ENCODE data around the gene VSTM1.

DNA sequence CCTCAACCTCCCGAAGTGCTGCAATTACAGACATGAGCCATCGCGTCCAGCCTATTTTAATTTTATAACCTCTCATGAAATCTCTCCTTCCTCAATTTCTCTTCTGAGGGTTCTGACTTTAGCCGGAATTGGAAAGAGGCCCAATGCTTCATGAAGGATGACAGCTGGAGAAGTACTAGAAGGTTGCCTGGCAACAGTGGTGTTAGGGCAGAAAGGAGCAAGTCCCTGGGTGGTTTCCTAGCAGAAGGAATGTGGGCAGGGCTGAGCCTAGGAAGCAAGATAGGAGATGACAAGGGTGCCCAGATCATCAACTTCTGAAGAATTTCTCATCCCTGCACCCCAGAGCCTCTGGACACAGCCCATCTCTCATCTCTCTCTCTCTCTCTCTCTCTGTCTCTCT is 46.4 kb downstream of the VSTM1 start:
- TF ChIP-seq POLR2A (IDR thresholded peaks at IDR 0.05): no peak
- TF ChIP-seq, protein P1, sequence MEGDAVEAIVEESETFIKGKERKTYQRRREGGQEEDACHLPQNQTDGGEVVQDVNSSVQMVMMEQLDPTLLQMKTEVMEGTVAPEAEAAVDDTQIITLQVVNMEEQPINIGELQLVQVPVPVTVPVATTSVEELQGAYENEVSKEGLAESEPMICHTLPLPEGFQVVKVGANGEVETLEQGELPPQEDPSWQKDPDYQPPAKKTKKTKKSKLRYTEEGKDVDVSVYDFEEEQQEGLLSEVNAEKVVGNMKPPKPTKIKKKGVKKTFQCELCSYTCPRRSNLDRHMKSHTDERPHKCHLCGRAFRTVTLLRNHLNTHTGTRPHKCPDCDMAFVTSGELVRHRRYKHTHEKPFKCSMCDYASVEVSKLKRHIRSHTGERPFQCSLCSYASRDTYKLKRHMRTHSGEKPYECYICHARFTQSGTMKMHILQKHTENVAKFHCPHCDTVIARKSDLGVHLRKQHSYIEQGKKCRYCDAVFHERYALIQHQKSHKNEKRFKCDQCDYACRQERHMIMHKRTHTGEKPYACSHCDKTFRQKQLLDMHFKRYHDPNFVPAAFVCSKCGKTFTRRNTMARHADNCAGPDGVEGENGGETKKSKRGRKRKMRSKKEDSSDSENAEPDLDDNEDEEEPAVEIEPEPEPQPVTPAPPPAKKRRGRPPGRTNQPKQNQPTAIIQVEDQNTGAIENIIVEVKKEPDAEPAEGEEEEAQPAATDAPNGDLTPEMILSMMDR (IDR thresholded peaks at IDR 0.05): no peak
